ENCODE results near the gene UGT1A7.

UGT1A7 gene

GRCh38 chr2:233718552-233718951, 36.9 kb downstream of the UGT1A7 start, which contains the start of gene UGT1A4:
Gene UGT1A4 (plus strand): TSS chr2:233718736. CDS start chr2:233718821, 85 bp downstream.
- TF ChIP-seq TCF12 (IDR thresholded peaks at IDR 0.05; ENCODE audit: low read depth) (no peak), EGR1 (IDR thresholded peaks at IDR 0.05) (no peak), FOXM1 (IDR thresholded peaks at IDR 0.05; ENCODE audit: borderline replicate concordance, low read depth) (no peak), EP300 (IDR thresholded peaks at IDR 0.05; ENCODE audit: borderline replicate concordance) (no peak), CREB1 (IDR thresholded peaks at IDR 0.05; ENCODE audit: low read depth) (no peak), NFIC (IDR thresholded peaks at IDR 0.05) (no peak), ZBTB7A (IDR thresholded peaks at IDR 0.05; ENCODE audit: low read depth) (no peak)

GRCh38 chr2:233728723-233729301, 47.1 kb downstream of the UGT1A7 start, which contains the start of gene UGT1A3:
Gene UGT1A3 (plus strand): TSS chr2:233729042. CDS start chr2:233729127, 85 bp downstream.
- TF ChIP-seq MAX (IDR thresholded peaks at IDR 0.05): no peak
- no peak for TF ChIP-seq NFIC (IDR thresholded peaks at IDR 0.05)
- no peak for TF ChIP-seq CEBPB (IDR thresholded peaks at IDR 0.05)
- no peak for TF ChIP-seq CREB1 (IDR thresholded peaks at IDR 0.05; ENCODE audit: low read depth)
- no peak for TF ChIP-seq REST (IDR thresholded peaks at IDR 0.05; ENCODE audit: low read depth)
- TF ChIP-seq TEAD4 (IDR thresholded peaks at IDR 0.05): no peak
- TF ChIP-seq FOXM1 (IDR thresholded peaks at IDR 0.05; ENCODE audit: borderline replicate concordance, low read depth): no peak
- no peak for TF ChIP-seq TCF12 (IDR thresholded peaks at IDR 0.05; ENCODE audit: low read depth)
- TF ChIP-seq USF1 (IDR thresholded peaks at IDR 0.05): no peak
- no peak for TF ChIP-seq EP300 (IDR thresholded peaks at IDR 0.05; ENCODE audit: borderline replicate concordance)
- TF ChIP-seq EGR1 (IDR thresholded peaks at IDR 0.05): no peak
- no peak for TF ChIP-seq RAD21 (IDR thresholded peaks at IDR 0.05; ENCODE audit: low read depth)
- TF ChIP-seq ZBTB7A (IDR thresholded peaks at IDR 0.05; ENCODE audit: low read depth): no peak
- TF ChIP-seq TAF1 (IDR thresholded peaks at IDR 0.05; ENCODE audit: low read depth): no peak
- TF ChIP-seq YY1 (IDR thresholded peaks at IDR 0.05; ENCODE audit: low read depth): no peak

GRCh38 chr2:233740870-233741269, 59.2 kb downstream of the UGT1A7 start:
- TF ChIP-seq TEAD4 (IDR thresholded peaks at IDR 0.05): no peak
- TF ChIP-seq TAF1 (IDR thresholded peaks at IDR 0.05; ENCODE audit: low read depth): no peak
- no peak for TF ChIP-seq USF1 (IDR thresholded peaks at IDR 0.05)
- no peak for TF ChIP-seq MAX (IDR thresholded peaks at IDR 0.05)
- TF ChIP-seq CEBPB (IDR thresholded peaks at IDR 0.05): no peak
- TF ChIP-seq RAD21 (IDR thresholded peaks at IDR 0.05; ENCODE audit: low read depth): no peak
- no peak for TF ChIP-seq EP300 (IDR thresholded peaks at IDR 0.05; ENCODE audit: borderline replicate concordance)
- TF ChIP-seq EGR1 (IDR thresholded peaks at IDR 0.05): no peak

GRCh38 chr2:233743464-233744259, 62.0 kb downstream of the UGT1A7 start:
- TF ChIP-seq TAF1 (IDR thresholded peaks at IDR 0.05; ENCODE audit: low read depth): no peak
- no peak for TF ChIP-seq CEBPB (IDR thresholded peaks at IDR 0.05)
- no peak for TF ChIP-seq USF1 (IDR thresholded peaks at IDR 0.05)
- no peak for TF ChIP-seq CREB1 (IDR thresholded peaks at IDR 0.05; ENCODE audit: low read depth)
- no peak for TF ChIP-seq TCF12 (IDR thresholded peaks at IDR 0.05; ENCODE audit: low read depth)
- no peak for TF ChIP-seq FOXM1 (IDR thresholded peaks at IDR 0.05; ENCODE audit: borderline replicate concordance, low read depth)
- no peak for TF ChIP-seq TEAD4 (IDR thresholded peaks at IDR 0.05)
- no peak for TF ChIP-seq NFIC (IDR thresholded peaks at IDR 0.05)
- no peak for TF ChIP-seq RAD21 (IDR thresholded peaks at IDR 0.05; ENCODE audit: low read depth)
- TF ChIP-seq YY1 (IDR thresholded peaks at IDR 0.05; ENCODE audit: low read depth): no peak
- TF ChIP-seq EGR1 (IDR thresholded peaks at IDR 0.05): no peak
- TF ChIP-seq MAX (IDR thresholded peaks at IDR 0.05): no peak
- no peak for TF ChIP-seq REST (IDR thresholded peaks at IDR 0.05; ENCODE audit: low read depth)
- no peak for TF ChIP-seq EP300 (IDR thresholded peaks at IDR 0.05; ENCODE audit: borderline replicate concordance)
- no peak for TF ChIP-seq ZBTB7A (IDR thresholded peaks at IDR 0.05; ENCODE audit: low read depth)
